GM12878 (cell line): Measurements from ENCODE around the gene ECEL1. TPM values are rescaled to one million over a fixed set of nuclear protein-coding genes. Genes with fewer than 3 reads are reported as not detected.

ENCODE experiments used
- ATAC-seq: fragments of 200-7000 bp; cut with Tn5 transposase; 3 replicates; pipeline ENCODE4 v1.9.1; 2020; ENCODE audit warnings: mild to moderate bottlenecking, moderate library complexity
- BruUV-seq: library from RNA; stranded (reverse); fragments of 400-500 nt; replicated peaks from 2 replicates; lab custom pipeline; 2021; lab: Mats Ljungman, UMichigan
- CTCF ChIA-PET: fragments of 300-600 bp; sonication (Branson Sonifier 250); formaldehyde crosslinking; extraction: SDS; loops from one replicate; lab custom pipeline; 2021; ENCODE audit warnings: inconsistent platforms; lab: Yijun Ruan, JAX
- POLR2A ChIA-PET: fragments of 350-600 bp; formaldehyde crosslinking; extraction: SDS; loops from one replicate; lab custom pipeline; 2021; ENCODE audit warnings: inconsistent platforms; lab: Charles Lee
- RAD21 ChIA-PET: fragments of 300-600 bp; sonication (Branson Sonifier 250); formaldehyde crosslinking; loops from one replicate; lab custom pipeline; 2023; ENCODE audit warnings: antibody characterized with exemption; ENCODE audit not compliant: unreplicated experiment; lab: Charles Lee
- SMC1A ChIA-PET: fragments of 300-600 bp; sonication (Branson Sonifier 250); formaldehyde crosslinking; loops from one replicate; lab custom pipeline; 2023; ENCODE audit not compliant: unreplicated experiment, uncharacterized antibody; lab: Charles Lee
- DNase-seq: peaks from one replicate; pipeline ENCODE4 v3.0.0-alpha.2; 2011; ENCODE audit warnings: low read depth, low spot score
- FAIRE-seq: peaks from 3 replicates; lab custom pipeline; 2011; peaks lifted over from hg19 to GRCh38; lab: Jason Lieb, UNC
- H2AFZ ChIP-seq: 2 replicates; pipeline ENCODE4 v1.6.0; 2011; ENCODE audit warnings: low read depth, low read length, control low read depth; ENCODE audit not compliant: control insufficient read depth
- H3K27ac ChIP-seq: 2 replicates; pipeline ENCODE4 v1.5.1; 2011; ENCODE audit warnings: control low read depth; ENCODE audit not compliant: control insufficient read depth, insufficient read depth
- H3K27me3 ChIP-seq, 2 experiments: replicated peaks in 1 of 2; 2 replicates each; pipeline versions ENCODE4 v1.6.0 to v1.6.1; 2011; ENCODE audit warnings: low read length in 1 of 2; ENCODE audit not compliant: control insufficient read depth in 2 of 2, insufficient read depth in 2 of 2
- H3K36me3 ChIP-seq, 2 experiments: 2 replicates each; pipeline ENCODE4 v1.5.1; 2011; ENCODE audit warnings: low read length in 1 of 2; ENCODE audit not compliant: control insufficient read depth in 2 of 2, insufficient read depth in 2 of 2
- H3K4me1 ChIP-seq: 2 replicates; pipeline ENCODE4 v1.6.1; 2011; ENCODE audit warnings: mild to moderate bottlenecking, low read length, moderate library complexity, mixed read lengths; ENCODE audit not compliant: control insufficient read depth, insufficient read depth
- H3K4me2 ChIP-seq: 2 replicates; pipeline ENCODE4 v1.6.0; 2011; ENCODE audit warnings: control low read depth; ENCODE audit not compliant: control insufficient read depth, insufficient read depth
- H3K4me3 ChIP-seq: fragments of 200-600 bp; sonication (generic); 2 replicates; pipeline ENCODE4 v1.5.1; 2016
- H3K79me2 ChIP-seq: 2 replicates; pipeline ENCODE4 v1.6.0; 2011; ENCODE audit warnings: low read length; ENCODE audit not compliant: control insufficient read depth, insufficient read depth
- H3K9ac ChIP-seq: 2 replicates; pipeline ENCODE4 v1.8.0; 2011; ENCODE audit warnings: low read length, control low read depth, mixed read lengths; ENCODE audit not compliant: control insufficient read depth, insufficient read depth
- H3K9me3 ChIP-seq: replicated peaks from 3 replicates; pipeline ENCODE4 v1.5.1; 2011; ENCODE audit warnings: mild to moderate bottlenecking, low read length; ENCODE audit not compliant: control insufficient read depth, insufficient read depth
- H4K20me1 ChIP-seq: 2 replicates; pipeline ENCODE4 v1.6.0; 2011; ENCODE audit not compliant: control insufficient read depth, insufficient read depth
- CEBPB ChIP-seq, 2 experiments: fragments of 150-350 bp in 1 of 2; IDR thresholded peaks; 2 replicates each; pipeline ENCODE4 v1.6.1; 2012 to 2014; ENCODE audit warnings: low read depth in 2 of 2, low read length in 2 of 2, borderline replicate concordance in 1 of 2, inconsistent platforms in 1 of 2
- CHD1 ChIP-seq: IDR thresholded peaks from 2 replicates; pipeline ENCODE4 v1.6.1; 2012; ENCODE audit warnings: low read depth, low read length, improper control_type of control experiment
- EP300 ChIP-seq, 2 experiments: fragments of 150-350 bp in 1 of 2; IDR thresholded peaks; 2 replicates each; pipeline ENCODE4 v1.6.1; 2011 to 2012; ENCODE audit warnings: low read depth in 2 of 2, low read length in 2 of 2, borderline replicate concordance in 1 of 2, improper control_type of control experiment in 1 of 2, inconsistent platforms in 1 of 2; ENCODE audit not compliant: control insufficient read depth in 1 of 2
- POLR2AphosphoS5 ChIP-seq: IDR thresholded peaks from 2 replicates; pipeline ENCODE4 v1.6.1; 2011; ENCODE audit warnings: mild to moderate bottlenecking, low read length, inconsistent platforms
- RB1 ChIP-seq: fragments of 450-650 bp; formaldehyde crosslinking; IDR thresholded peaks from 2 replicates; pipeline ENCODE4 v1.6.1; 2017; ENCODE audit warnings: mild to moderate bottlenecking, borderline replicate concordance
- RBBP5 ChIP-seq: fragments of 200-600 bp; sonication (generic); conservative IDR thresholded peaks from 2 replicates; pipeline ENCODE4 v1.6.1; 2016
- SMC3 ChIP-seq: IDR thresholded peaks from 2 replicates; pipeline ENCODE4 v1.6.1; 2011; ENCODE audit warnings: low read length, improper control_type of control experiment, borderline replicate concordance
- STAT3 ChIP-seq: IDR thresholded peaks from 2 replicates; pipeline ENCODE4 v1.6.1; 2011; ENCODE audit warnings: low read depth, low read length, improper control_type of control experiment
- SUZ12 ChIP-seq: fragments of 200-600 bp; sonication (generic); IDR thresholded peaks from one replicate; pipeline ENCODE4 v1.6.1; 2018; ENCODE audit warnings: antibody characterized with exemption, mild to moderate bottlenecking; ENCODE audit not compliant: unreplicated experiment
- WGBS: methylation state at CpG from one replicate; pipeline ENCODE4 v1.1.6; 2016; ENCODE audit warnings: low lambda C conversion rate; ENCODE audit not compliant: insufficient replicate concordance, insufficient coverage; ENCODE audit errors: missing lambda C conversion rate; 5-methylcytosine and 5-hydroxymethylcytosine counted together
- in situ Hi-C: fragments of 300-500 bp; cut with MboI; formaldehyde crosslinking; loops from 9 replicates; pipeline ENCODE4 v1.14.3; 2018; ENCODE audit warnings: mixed read lengths
- intact Hi-C: fragments of 100-400 bp; cut with micrococcal nuclease; formaldehyde crosslinking; loops from one replicate; pipeline ENCODE4 v1.14.2; 2022; ENCODE audit not compliant: unreplicated experiment
- polyA plus RNA-seq, 11 experiments: library from polyadenylated mRNA; depleted of rRNA in 4 of 11; unstranded in 6 of 11; stranded (reverse) in 5 of 11; fragments of >200 nt; fragmentation: Nextera tagmentation in 4 of 11; fragmentation: Illumina TruSeq in 1 of 11; extraction: Ambion mirVana in 4 of 11; extraction: Trizol in 1 of 11; gene quantifications; 1 replicate in 1 of 11; 2 replicates in 10 of 11; pipeline versions ENCODE4 v1.2.1 to v1.2.3, GENCODE V29; 2011 to 2016; ENCODE audit warnings: inconsistent platforms in 2 of 11, missing spikeins in 2 of 11, low read depth in 1 of 11
- total RNA-seq, 4 experiments: library from RNA; depleted of rRNA in 3 of 4; stranded (reverse); fragments of >200 nt in 3 of 4; fragmentation: Illumina TruSeq in 1 of 4; extraction: Trizol in 1 of 4; gene quantifications; 2 replicates each; pipeline versions ENCODE4 v1.2.1 to v1.2.3, GENCODE V29; 2013 to 2021
- TF ChIP-seq, protein P1 (sequence below): IDR thresholded peaks from 2 replicates; pipeline ENCODE4 v1.6.1; 2011; ENCODE audit warnings: low read depth, mild to moderate bottlenecking, low read length, moderate library complexity, borderline replicate concordance; ENCODE audit errors: extremely low read depth
- TF ChIP-seq, protein P2 (sequence below): fragments of 450-650 bp; formaldehyde crosslinking; IDR thresholded peaks from 2 replicates; pipeline ENCODE4 v1.4.0; 2020; ENCODE audit warnings: mild to moderate bottlenecking, moderate library complexity
- TF ChIP-seq, protein P3 (sequence below), 3 experiments: IDR thresholded peaks in 2 of 3; conservative IDR thresholded peaks in 1 of 3; 2 replicates each; pipeline ENCODE4 v1.5.1; 2011; ENCODE audit warnings: low read depth in 3 of 3, low read length in 3 of 3, mild to moderate bottlenecking in 3 of 3, control low read depth in 2 of 3, moderate library complexity in 2 of 3, inconsistent platforms in 1 of 3, mixed read lengths in 1 of 3; ENCODE audit not compliant: control insufficient read depth in 2 of 3, insufficient read depth in 1 of 3; ENCODE audit errors: extremely low read depth in 1 of 3
- TF ChIP-seq, protein P4 (sequence below): fragments of 450-650 bp; IDR thresholded peaks from 2 replicates; pipeline ENCODE4 v1.6.1; 2017; ENCODE audit warnings: borderline replicate concordance

ECEL1 gene
- total and polyA plus RNA-seq, 10 of the 15 experiments (the other 5 are each of a cell fraction or from before 2014, with no cell fraction given), result not detected

DNA sequence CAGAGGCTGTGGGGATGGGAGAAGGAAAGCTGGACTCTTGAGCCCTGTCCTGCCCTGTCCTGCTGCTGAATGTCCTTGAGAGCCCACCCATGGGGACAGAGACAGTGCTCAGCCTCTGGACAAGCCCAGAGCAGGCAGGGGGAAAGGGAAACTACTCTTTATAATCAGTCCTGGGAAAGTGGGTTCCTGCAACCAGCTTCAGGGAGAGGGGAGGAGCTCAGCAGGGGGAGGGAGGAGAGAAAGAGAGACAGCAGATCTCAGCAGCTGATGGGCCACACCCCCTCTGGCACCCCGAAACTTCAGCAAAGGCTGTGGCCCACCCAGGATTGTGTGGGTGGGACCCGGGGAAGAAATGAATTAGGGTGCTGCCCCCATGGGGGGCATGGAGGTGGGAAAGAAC is 11.6 kb downstream of the ECEL1 start (continued):
- TF ChIP-seq, protein P1, sequence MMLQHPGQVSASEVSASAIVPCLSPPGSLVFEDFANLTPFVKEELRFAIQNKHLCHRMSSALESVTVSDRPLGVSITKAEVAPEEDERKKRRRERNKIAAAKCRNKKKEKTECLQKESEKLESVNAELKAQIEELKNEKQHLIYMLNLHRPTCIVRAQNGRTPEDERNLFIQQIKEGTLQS, result no peak
- TF ChIP-seq SMC3, result no peak
- TF ChIP-seq RBBP5, result no peak
- TF ChIP-seq POLR2AphosphoS5, result no peak

DNA sequence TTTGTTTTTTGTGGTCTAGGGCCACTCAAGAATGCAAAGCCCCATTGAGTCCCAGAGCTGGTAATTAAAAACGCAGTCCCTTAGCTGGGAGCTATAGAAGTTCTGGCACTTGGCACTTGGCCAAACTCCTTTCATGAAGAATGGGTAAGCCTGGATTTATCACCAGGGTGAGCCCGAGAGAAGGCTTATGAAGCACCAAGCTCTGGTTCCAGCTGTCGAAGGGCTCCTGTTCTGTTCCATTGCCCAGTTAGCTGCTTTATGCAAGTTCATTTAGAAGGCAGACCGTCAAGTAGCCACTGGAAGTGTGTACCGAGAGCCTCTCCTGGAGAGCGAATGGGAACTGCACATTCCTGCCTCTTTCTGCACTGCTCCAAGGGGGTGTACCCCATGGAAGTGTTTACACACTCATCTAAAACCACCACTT is 14.2 kb downstream of the ECEL1 start:
- H3K4me3 ChIP-seq, result no peak overlapping the region
- no peaks in the 10 kb centered on the region for H3K79me2 ChIP-seq
- no peak overlapping the region for H2AFZ ChIP-seq
- no peaks in the 10 kb centered on the region for H3K9me3 ChIP-seq
- H3K27ac ChIP-seq, result no peak overlapping the region
- in situ Hi-C loops (no loop called here), intact Hi-C loops (no loop called here)
- no peak overlapping the region for H3K9ac ChIP-seq
- POLR2A ChIA-PET, result no interaction called here
- H3K27me3 ChIP-seq, result peaks cover 0 to 3% of the 10 kb centered on the region in 2 experiments; a peak in 1 of 4 replicates
- H4K20me1 ChIP-seq, result no peaks in the 10 kb centered on the region
- H3K4me2 ChIP-seq, result no peak overlapping the region
- ATAC-seq (no peak), DNase-seq (no peak), FAIRE-seq (no peak)
- SMC1A ChIA-PET, result no interaction called here
- H3K4me1 ChIP-seq, result no peaks in the 10 kb centered on the region
- H3K36me3 ChIP-seq, result no peaks in the 10 kb centered on the region
- CTCF ChIA-PET, result interaction anchor here (0.6 to 1.2 kb wide), 3 partner anchors 26 to 1410 kb away, joined by 3 to 5 read pairs (median 3); no protein-coding TSS in a partner anchor
- WGBS, result 26% methylated on average over 6 of the region's 6 CpGs
- RAD21 ChIA-PET, result no interaction called here
- no TSS peak for BruUV-seq
- TF ChIP-seq STAT3 (no peak), RB1 (no peak), EP300 (IDR thresholded peaks at IDR 0.05; ENCODE audit: borderline replicate concordance in 1 of 2, control insufficient read depth in 1 of 2, low read depth in 2 of 2, low read length in 2 of 2) (no peak), CHD1 (no peak), SUZ12 (no peak), CEBPB (IDR thresholded peaks at IDR 0.05; ENCODE audit: borderline replicate concordance in 1 of 2, low read depth in 2 of 2, low read length in 2 of 2) (no peak)
- TF ChIP-seq, protein P2, sequence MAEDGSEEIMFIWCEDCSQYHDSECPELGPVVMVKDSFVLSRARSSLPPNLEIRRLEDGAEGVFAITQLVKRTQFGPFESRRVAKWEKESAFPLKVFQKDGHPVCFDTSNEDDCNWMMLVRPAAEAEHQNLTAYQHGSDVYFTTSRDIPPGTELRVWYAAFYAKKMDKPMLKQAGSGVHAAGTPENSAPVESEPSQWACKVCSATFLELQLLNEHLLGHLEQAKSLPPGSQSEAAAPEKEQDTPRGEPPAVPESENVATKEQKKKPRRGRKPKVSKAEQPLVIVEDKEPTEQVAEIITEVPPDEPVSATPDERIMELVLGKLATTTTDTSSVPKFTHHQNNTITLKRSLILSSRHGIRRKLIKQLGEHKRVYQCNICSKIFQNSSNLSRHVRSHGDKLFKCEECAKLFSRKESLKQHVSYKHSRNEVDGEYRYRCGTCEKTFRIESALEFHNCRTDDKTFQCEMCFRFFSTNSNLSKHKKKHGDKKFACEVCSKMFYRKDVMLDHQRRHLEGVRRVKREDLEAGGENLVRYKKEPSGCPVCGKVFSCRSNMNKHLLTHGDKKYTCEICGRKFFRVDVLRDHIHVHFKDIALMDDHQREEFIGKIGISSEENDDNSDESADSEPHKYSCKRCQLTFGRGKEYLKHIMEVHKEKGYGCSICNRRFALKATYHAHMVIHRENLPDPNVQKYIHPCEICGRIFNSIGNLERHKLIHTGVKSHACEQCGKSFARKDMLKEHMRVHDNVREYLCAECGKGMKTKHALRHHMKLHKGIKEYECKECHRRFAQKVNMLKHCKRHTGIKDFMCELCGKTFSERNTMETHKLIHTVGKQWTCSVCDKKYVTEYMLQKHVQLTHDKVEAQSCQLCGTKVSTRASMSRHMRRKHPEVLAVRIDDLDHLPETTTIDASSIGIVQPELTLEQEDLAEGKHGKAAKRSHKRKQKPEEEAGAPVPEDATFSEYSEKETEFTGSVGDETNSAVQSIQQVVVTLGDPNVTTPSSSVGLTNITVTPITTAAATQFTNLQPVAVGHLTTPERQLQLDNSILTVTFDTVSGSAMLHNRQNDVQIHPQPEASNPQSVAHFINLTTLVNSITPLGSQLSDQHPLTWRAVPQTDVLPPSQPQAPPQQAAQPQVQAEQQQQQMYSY, result no peak
- TF ChIP-seq, protein P3, sequence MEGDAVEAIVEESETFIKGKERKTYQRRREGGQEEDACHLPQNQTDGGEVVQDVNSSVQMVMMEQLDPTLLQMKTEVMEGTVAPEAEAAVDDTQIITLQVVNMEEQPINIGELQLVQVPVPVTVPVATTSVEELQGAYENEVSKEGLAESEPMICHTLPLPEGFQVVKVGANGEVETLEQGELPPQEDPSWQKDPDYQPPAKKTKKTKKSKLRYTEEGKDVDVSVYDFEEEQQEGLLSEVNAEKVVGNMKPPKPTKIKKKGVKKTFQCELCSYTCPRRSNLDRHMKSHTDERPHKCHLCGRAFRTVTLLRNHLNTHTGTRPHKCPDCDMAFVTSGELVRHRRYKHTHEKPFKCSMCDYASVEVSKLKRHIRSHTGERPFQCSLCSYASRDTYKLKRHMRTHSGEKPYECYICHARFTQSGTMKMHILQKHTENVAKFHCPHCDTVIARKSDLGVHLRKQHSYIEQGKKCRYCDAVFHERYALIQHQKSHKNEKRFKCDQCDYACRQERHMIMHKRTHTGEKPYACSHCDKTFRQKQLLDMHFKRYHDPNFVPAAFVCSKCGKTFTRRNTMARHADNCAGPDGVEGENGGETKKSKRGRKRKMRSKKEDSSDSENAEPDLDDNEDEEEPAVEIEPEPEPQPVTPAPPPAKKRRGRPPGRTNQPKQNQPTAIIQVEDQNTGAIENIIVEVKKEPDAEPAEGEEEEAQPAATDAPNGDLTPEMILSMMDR (IDR thresholded peaks at IDR 0.05 in 2 of 3, conservative IDR thresholded peaks at IDR 0.05 in 1 of 3; ENCODE audit: control insufficient read depth in 2 of 3, extremely low read depth in 1 of 3, insufficient read depth in 1 of 3, low read depth in 3 of 3, low read length in 3 of 3), result no peak
- TF ChIP-seq, protein P4, sequence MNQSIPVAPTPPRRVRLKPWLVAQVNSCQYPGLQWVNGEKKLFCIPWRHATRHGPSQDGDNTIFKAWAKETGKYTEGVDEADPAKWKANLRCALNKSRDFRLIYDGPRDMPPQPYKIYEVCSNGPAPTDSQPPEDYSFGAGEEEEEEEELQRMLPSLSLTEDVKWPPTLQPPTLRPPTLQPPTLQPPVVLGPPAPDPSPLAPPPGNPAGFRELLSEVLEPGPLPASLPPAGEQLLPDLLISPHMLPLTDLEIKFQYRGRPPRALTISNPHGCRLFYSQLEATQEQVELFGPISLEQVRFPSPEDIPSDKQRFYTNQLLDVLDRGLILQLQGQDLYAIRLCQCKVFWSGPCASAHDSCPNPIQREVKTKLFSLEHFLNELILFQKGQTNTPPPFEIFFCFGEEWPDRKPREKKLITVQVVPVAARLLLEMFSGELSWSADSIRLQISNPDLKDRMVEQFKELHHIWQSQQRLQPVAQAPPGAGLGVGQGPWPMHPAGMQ, result no peak
